HepG2 (cell line): ENCODE results near the gene KLRK1. TPM values are rescaled to one million over a fixed set of nuclear protein-coding genes. Genes with fewer than 3 reads are reported as not detected.

Source experiments
- ATAC-seq: fragments of 200-7000 bp; cut with Tn5 transposase; 3 replicates; pipeline ENCODE4 v1.9.1; 2020; ENCODE audit warnings: mild to moderate bottlenecking, moderate library complexity
- BruUV-seq: library from RNA; stranded (reverse); fragments of 400-500 nt; replicated peaks from 2 replicates; lab custom pipeline; 2021; lab: Mats Ljungman, UMichigan
- CTCF ChIA-PET: fragments of 300-600 bp; formaldehyde crosslinking; extraction: SDS; loops from one replicate; lab custom pipeline; 2021; ENCODE audit warnings: low total read pairs, inconsistent platforms, low intra/inter-chr PET ratio; lab: Yijun Ruan, JAX
- POLR2A ChIA-PET: fragments of 350-600 bp; sonication (Branson Sonifier 250); formaldehyde crosslinking; loops from one replicate; lab custom pipeline; 2020; ENCODE audit warnings: antibody characterized with exemption, inconsistent platforms; lab: Yijun Ruan, JAX
- DNase-seq: peaks from one replicate; pipeline ENCODE4 v3.0.0-alpha.2; 2015; ENCODE audit warnings: low spot score
- FAIRE-seq: peaks from 3 replicates; lab custom pipeline; 2011; peaks lifted over from hg19 to GRCh38; lab: Jason Lieb, UNC
- H2AFZ ChIP-seq: one replicate; pipeline ENCODE4 v1.6.1; 2011; ENCODE audit warnings: low read length, inconsistent platforms
- H3K27ac ChIP-seq: fragments of 300-600 bp; 3 replicates; pipeline ENCODE4 v1.8.0; 2011; ENCODE audit warnings: mixed run types, mild to moderate bottlenecking, mixed read lengths, low read length, inconsistent platforms; ENCODE audit not compliant: insufficient read depth; ENCODE audit errors: extremely low read length
- H3K27me3 ChIP-seq, 2 experiments: fragments of 200-600 bp in 1 of 2; 2 replicates in 1 of 2; 3 replicates in 1 of 2; pipeline versions ENCODE4 v1.6.0 to v1.8.0; 2011; ENCODE audit warnings: low read length in 2 of 2, mild to moderate bottlenecking in 2 of 2, moderate library complexity in 2 of 2, inconsistent platforms in 1 of 2; ENCODE audit not compliant: insufficient read depth in 2 of 2, control insufficient read depth in 1 of 2
- H3K36me3 ChIP-seq, 2 experiments: fragments of 200-600 bp in 1 of 2; replicated peaks in 1 of 2; 2 replicates in 1 of 2; 3 replicates in 1 of 2; pipeline versions ENCODE4 v1.5.1 to v1.8.0; 2011; ENCODE audit warnings: low read length in 2 of 2, inconsistent platforms in 1 of 2; ENCODE audit not compliant: insufficient read depth in 2 of 2, control insufficient read depth in 1 of 2
- H3K4me1 ChIP-seq: 2 replicates; pipeline ENCODE4 v1.5.1; 2012; ENCODE audit warnings: low read length, inconsistent platforms; ENCODE audit not compliant: insufficient read depth
- H3K4me2 ChIP-seq: 2 replicates; pipeline ENCODE4 v1.6.0; 2011; ENCODE audit warnings: low read depth, low read length, inconsistent platforms
- H3K4me3 ChIP-seq, 3 experiments: fragments of 200-600 bp in 1 of 3; sonication (generic), shearing (Covaris generic) in 1 of 3; replicated peaks in 1 of 3; 2 replicates each; pipeline ENCODE4 v1.5.1; 2011 to 2016; ENCODE audit warnings: low read length in 3 of 3, inconsistent platforms in 2 of 3, low read depth in 2 of 3, mild to moderate bottlenecking in 2 of 3, control low read depth in 1 of 3, mixed read lengths in 1 of 3; ENCODE audit not compliant: insufficient read depth in 1 of 3
- H3K79me2 ChIP-seq: one replicate; pipeline ENCODE4 v1.6.1; 2011; ENCODE audit warnings: low read length, inconsistent platforms; ENCODE audit not compliant: insufficient read depth
- H3K9ac ChIP-seq: 2 replicates; pipeline ENCODE4 v1.6.0; 2011; ENCODE audit warnings: mild to moderate bottlenecking, low read depth, low read length, inconsistent platforms; ENCODE audit not compliant: insufficient read depth
- H3K9me3 ChIP-seq: 2 replicates; pipeline ENCODE4 v1.5.1; 2012; ENCODE audit warnings: mild to moderate bottlenecking, low read length
- H4K20me1 ChIP-seq: 2 replicates; pipeline ENCODE4 v1.6.0; 2011; ENCODE audit warnings: inconsistent platforms, mild to moderate bottlenecking, low read length, moderate library complexity; ENCODE audit not compliant: insufficient read depth
- AGO2 ChIP-seq: fragments of 200-400 bp; formaldehyde crosslinking; optimal IDR thresholded peaks from 2 replicates; pipeline ENCODE3; 2017; ENCODE audit warnings: mild to moderate bottlenecking, low read depth, low read length, moderate library complexity
- AHR ChIP-seq: IDR thresholded peaks from 2 replicates; pipeline ENCODE4 v1.6.1; 2018; ENCODE audit warnings: missing genetic modification reagents, missing compliant biosample characterization
- ARNT ChIP-seq: fragments of 450-650 bp; IDR thresholded peaks from 2 replicates; pipeline ENCODE4 v1.6.1; 2017
- HNF4A ChIP-seq: sonication (generic); formaldehyde crosslinking; IDR thresholded peaks from 2 replicates; pipeline ENCODE4 v1.4.0; 2020; ENCODE audit warnings: missing genetic modification reagents
- MEF2D ChIP-seq: sonication (generic); formaldehyde crosslinking; IDR thresholded peaks from 2 replicates; pipeline ENCODE4 v1.5.1; 2020; ENCODE audit warnings: mild to moderate bottlenecking, missing genetic modification reagents
- STAT5B ChIP-seq: sonication (generic); formaldehyde crosslinking; IDR thresholded peaks from 2 replicates; pipeline ENCODE4 v1.4.0; 2020; ENCODE audit warnings: missing genetic modification reagents
- TARDBP ChIP-seq: sonication (generic); formaldehyde crosslinking; IDR thresholded peaks from 2 replicates; pipeline ENCODE4 v1.8.0; 2022; ENCODE audit warnings: mild to moderate bottlenecking, missing genetic modification reagents
- ZBTB38 ChIP-seq: sonication (generic); formaldehyde crosslinking; IDR thresholded peaks from 2 replicates; pipeline ENCODE4 v1.5.1; 2020; ENCODE audit warnings: mild to moderate bottlenecking, missing genetic modification reagents
- WGBS: methylation state at CpG from one replicate; pipeline ENCODE4 v1.1.6; 2017; ENCODE audit warnings: low lambda C conversion rate; 5-methylcytosine and 5-hydroxymethylcytosine counted together
- in situ Hi-C: cut with HindIII; loops from 2 replicates; pipeline ENCODE4 v1.10.0; 2017; ENCODE audit warnings: low pct_unique_long_range_greater_than_20kb; ENCODE audit not compliant: extremely low pct_ligation_motif_present
- intact Hi-C: fragments of 100-400 bp; cut with micrococcal nuclease; formaldehyde crosslinking; loops from one replicate; pipeline ENCODE4 v1.10.0; 2022; ENCODE audit not compliant: unreplicated experiment
- polyA plus RNA-seq, 8 experiments: library from polyadenylated mRNA; depleted of rRNA in 3 of 8; stranded (reverse) in 7 of 8; unstranded in 1 of 8; fragments of >200 nt; fragmentation: Illumina TruSeq in 4 of 8; extraction: Trizol in 4 of 8; gene quantifications; 2 replicates each; pipeline versions ENCODE4 v1.2.1 to v1.2.3, GENCODE V29; 2011 to 2016; ENCODE audit warnings: low read depth in 4 of 8, missing spikeins in 1 of 8, mixed read lengths in 1 of 8; ENCODE audit not compliant: insufficient read depth in 1 of 8
- total RNA-seq, 5 experiments: library from RNA; depleted of rRNA; stranded (reverse); fragments of >200 nt; fragmentation: Illumina TruSeq; extraction: Trizol; gene quantifications; 2 replicates each; pipeline ENCODE4 v1.2.3, GENCODE V29; 2016; ENCODE audit warnings: low read depth in 1 of 5
- TF ChIP-seq, protein P1 (sequence below): sonication (generic); formaldehyde crosslinking; IDR thresholded peaks from 2 replicates; pipeline ENCODE4 v1.4.0; 2020; ENCODE audit warnings: missing genetic modification reagents
- TF ChIP-seq, protein P2 (sequence below): sonication (generic); formaldehyde crosslinking; IDR thresholded peaks from 2 replicates; pipeline ENCODE4 v1.5.0; 2020; ENCODE audit warnings: missing genetic modification reagents
- TF ChIP-seq, protein P3 (sequence below): sonication (generic); formaldehyde crosslinking; IDR thresholded peaks from 2 replicates; pipeline ENCODE4 v1.4.0; 2020; ENCODE audit warnings: mild to moderate bottlenecking, missing genetic modification reagents
- TF ChIP-seq, protein P4 (sequence below): sonication (generic); formaldehyde crosslinking; conservative IDR thresholded peaks from 2 replicates; pipeline ENCODE4 v1.4.0; 2020; ENCODE audit warnings: missing genetic modification reagents

The KLRK1 gene
- total and polyA plus RNA-seq, 2 of the 13 experiments (the other 11 are each of a cell fraction or from before 2014, with no cell fraction given), result not detected

DNA sequence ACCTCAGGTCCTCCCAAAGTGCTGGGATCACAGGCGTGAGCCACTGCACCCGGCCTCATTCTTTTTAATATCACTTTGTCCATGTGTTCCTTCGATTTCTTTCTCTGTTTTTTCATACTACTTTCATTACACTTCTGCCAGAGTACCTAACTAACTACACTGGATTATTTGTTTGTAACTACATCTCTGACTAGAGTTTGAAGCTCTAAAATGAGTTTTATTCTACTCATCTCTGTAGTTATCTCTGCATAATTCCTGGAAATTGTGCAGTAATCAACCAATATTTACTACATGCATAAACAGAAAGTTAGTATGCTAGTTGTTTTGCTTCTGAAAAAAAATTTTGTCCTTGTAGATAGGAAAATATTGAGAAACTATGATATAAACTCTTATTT is 15.2 kb downstream of the KLRK1 start:
- Histone ChIP-seq H3K4me1 (no peaks in the 10 kb centered on the region), H2AFZ (no peak overlapping the region), H3K9ac (no peak overlapping the region), H4K20me1 (no peaks in the 10 kb centered on the region), H3K79me2 (no peaks in the 10 kb centered on the region), H3K27me3 (no peaks in the 10 kb centered on the region; a peak in 1 of 5 replicates), H3K9me3 (no peaks in the 10 kb centered on the region), H3K36me3 (no peaks in the 10 kb centered on the region), H3K4me2 (no peak overlapping the region), H3K27ac (no peak overlapping the region), H3K4me3 (no peak overlapping the region)
- intact Hi-C loops, result no loop called here
- POLR2A ChIA-PET, result no interaction called here
- CTCF ChIA-PET, result no interaction called here
- BruUV-seq, result no TSS peak
- ATAC-seq (no peak), FAIRE-seq (no peak), DNase-seq (no peak)
- 10% methylated on average over 3 of the region's 3 CpGs for WGBS
- in situ Hi-C loops, result no loop called here
- TF ChIP-seq AHR (CRISPR knock-in tag) (no peak), AGO2 (no peak), ARNT (no peak), MEF2D (CRISPR knock-in tag) (no peak), ZBTB38 (CRISPR knock-in tag) (no peak), TARDBP (no peak), HNF4A (CRISPR knock-in tag) (no peak), STAT5B (CRISPR knock-in tag) (no peak)
- TF ChIP-seq, protein P1, sequence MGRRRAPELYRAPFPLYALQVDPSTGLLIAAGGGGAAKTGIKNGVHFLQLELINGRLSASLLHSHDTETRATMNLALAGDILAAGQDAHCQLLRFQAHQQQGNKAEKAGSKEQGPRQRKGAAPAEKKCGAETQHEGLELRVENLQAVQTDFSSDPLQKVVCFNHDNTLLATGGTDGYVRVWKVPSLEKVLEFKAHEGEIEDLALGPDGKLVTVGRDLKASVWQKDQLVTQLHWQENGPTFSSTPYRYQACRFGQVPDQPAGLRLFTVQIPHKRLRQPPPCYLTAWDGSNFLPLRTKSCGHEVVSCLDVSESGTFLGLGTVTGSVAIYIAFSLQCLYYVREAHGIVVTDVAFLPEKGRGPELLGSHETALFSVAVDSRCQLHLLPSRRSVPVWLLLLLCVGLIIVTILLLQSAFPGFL (CRISPR knock-in tag), result no peak
- TF ChIP-seq, protein P2, sequence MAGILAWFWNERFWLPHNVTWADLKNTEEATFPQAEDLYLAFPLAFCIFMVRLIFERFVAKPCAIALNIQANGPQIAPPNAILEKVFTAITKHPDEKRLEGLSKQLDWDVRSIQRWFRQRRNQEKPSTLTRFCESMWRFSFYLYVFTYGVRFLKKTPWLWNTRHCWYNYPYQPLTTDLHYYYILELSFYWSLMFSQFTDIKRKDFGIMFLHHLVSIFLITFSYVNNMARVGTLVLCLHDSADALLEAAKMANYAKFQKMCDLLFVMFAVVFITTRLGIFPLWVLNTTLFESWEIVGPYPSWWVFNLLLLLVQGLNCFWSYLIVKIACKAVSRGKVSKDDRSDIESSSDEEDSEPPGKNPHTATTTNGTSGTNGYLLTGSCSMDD (CRISPR knock-in tag), result no peak
- TF ChIP-seq, protein P3, sequence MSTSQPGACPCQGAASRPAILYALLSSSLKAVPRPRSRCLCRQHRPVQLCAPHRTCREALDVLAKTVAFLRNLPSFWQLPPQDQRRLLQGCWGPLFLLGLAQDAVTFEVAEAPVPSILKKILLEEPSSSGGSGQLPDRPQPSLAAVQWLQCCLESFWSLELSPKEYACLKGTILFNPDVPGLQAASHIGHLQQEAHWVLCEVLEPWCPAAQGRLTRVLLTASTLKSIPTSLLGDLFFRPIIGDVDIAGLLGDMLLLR (CRISPR knock-in tag), result no peak
- TF ChIP-seq, protein P4, sequence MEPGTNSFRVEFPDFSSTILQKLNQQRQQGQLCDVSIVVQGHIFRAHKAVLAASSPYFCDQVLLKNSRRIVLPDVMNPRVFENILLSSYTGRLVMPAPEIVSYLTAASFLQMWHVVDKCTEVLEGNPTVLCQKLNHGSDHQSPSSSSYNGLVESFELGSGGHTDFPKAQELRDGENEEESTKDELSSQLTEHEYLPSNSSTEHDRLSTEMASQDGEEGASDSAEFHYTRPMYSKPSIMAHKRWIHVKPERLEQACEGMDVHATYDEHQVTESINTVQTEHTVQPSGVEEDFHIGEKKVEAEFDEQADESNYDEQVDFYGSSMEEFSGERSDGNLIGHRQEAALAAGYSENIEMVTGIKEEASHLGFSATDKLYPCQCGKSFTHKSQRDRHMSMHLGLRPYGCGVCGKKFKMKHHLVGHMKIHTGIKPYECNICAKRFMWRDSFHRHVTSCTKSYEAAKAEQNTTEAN (CRISPR knock-in tag), result no peak
